ENCODE data around the gene VPS9D1.

VPS9D1 gene

DNA sequence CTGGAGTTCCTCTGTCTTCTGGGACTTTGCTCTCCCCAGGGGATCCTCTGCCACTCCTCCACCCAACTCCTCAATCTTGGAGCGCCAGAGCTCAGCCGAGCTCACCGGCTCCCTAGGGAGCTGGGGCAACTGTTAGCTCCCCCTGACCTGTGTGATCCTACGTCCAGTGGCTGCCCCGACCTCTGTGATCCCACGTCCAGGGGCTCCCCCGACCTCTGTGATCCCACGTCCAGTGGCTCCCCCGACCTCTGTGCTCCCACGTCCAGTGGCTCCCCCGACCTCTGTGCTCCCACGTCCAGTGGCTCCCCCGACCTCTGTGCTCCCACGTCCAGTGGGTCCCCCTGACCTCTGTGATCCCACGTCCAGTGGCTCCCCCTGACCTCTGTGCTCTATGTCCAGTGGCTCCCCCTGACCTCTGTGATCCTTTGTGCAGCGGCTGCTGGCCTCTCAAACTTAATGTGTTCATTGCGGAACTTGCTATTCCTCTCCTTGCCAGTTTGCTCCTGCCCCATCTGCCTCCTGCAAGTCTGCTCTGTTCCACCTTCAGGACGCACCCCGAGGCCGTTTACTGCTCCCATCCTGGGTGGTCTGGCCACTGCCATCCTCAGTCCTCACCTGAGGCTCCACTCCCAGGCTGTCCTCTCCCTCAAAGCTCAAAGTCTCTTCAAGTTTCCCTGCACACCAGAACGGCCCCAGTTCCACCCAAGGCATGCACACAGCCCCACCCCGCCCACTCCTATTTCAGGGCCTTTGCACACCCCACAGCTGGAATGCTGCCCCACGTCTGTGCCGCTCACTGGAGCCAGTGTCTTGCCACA, 2.8 kb downstream of the VPS9D1 start:
- no peak overlapping the region for H3K27ac ChIP-seq (ENCODE audit: low read length)
- no peaks in the 10 kb centered on the region for H3K36me3 ChIP-seq (ENCODE audit: control insufficient read depth in 1 of 2, insufficient read depth in 2 of 2, low read length in 2 of 2)
- H3K9me3 ChIP-seq (ENCODE audit: control insufficient read depth in 1 of 2, low read length in 2 of 2) = no peaks in the 10 kb centered on the region
- peaks cover 3 to 17% of the 10 kb centered on the region in 2 donors for H3K4me1 ChIP-seq (ENCODE audit: control insufficient read depth in 1 of 2, insufficient read depth in 2 of 2, low read length in 2 of 2)
- H3K27me3 ChIP-seq (ENCODE audit: low read depth, low read length) = no peaks in the 10 kb centered on the region
- no peak overlapping the region for H3K4me3 ChIP-seq (ENCODE audit: low read depth in 1 of 2, low read length in 2 of 2)

GRCh38 chr16:89716916-89717687, 3.6 kb downstream of the VPS9D1 start:
- no peaks in the 10 kb centered on the region for H3K27me3 ChIP-seq (ENCODE audit: low read depth, low read length)
- no peaks in the 10 kb centered on the region for H3K36me3 ChIP-seq (ENCODE audit: control insufficient read depth in 1 of 2, insufficient read depth in 2 of 2, low read length in 2 of 2)
- no peak overlapping the region for H3K27ac ChIP-seq (ENCODE audit: low read length)
- peaks cover 0 to 13% of the 10 kb centered on the region in 2 donors for H3K4me1 ChIP-seq (ENCODE audit: control insufficient read depth in 1 of 2, insufficient read depth in 2 of 2, low read length in 2 of 2)
- H3K9me3 ChIP-seq (ENCODE audit: control insufficient read depth in 1 of 2, low read length in 2 of 2) = no peaks in the 10 kb centered on the region
- no peak overlapping the region for H3K4me3 ChIP-seq (ENCODE audit: low read depth in 1 of 2, low read length in 2 of 2)

DNA sequence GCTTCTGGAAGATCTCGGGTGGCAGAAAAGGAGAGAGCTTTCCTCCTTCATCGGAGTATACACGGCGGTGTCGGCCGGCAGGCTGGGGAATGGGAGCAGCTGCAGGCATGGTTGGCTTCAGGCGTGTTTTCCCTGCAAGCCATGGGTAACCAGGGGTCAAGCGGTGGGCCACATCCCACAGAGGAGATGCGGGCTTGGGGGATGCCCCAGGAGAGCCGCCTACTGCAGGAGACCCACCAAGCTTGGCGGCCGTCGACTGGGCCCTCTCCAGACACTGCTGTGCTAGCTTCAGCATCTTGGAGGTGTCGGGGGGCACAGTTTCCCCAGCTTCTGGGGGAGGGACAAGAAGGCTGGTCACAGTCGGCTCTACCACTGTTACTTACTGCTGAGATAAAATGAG, 4.2 kb downstream of the VPS9D1 start:
- H3K4me1 ChIP-seq (ENCODE audit: control insufficient read depth in 1 of 2, insufficient read depth in 2 of 2, low read length in 2 of 2) = peaks cover 0 to 16% of the 10 kb centered on the region in 2 donors
- H3K4me3 ChIP-seq (ENCODE audit: low read depth in 1 of 2, low read length in 2 of 2) = no peak overlapping the region
- no peak overlapping the region for H3K27ac ChIP-seq (ENCODE audit: low read length)
- no peaks in the 10 kb centered on the region for H3K9me3 ChIP-seq (ENCODE audit: control insufficient read depth in 1 of 2, low read length in 2 of 2)
- no peaks in the 10 kb centered on the region for H3K27me3 ChIP-seq (ENCODE audit: low read depth, low read length)
- no peaks in the 10 kb centered on the region for H3K36me3 ChIP-seq (ENCODE audit: control insufficient read depth in 1 of 2, insufficient read depth in 2 of 2, low read length in 2 of 2)

DNA sequence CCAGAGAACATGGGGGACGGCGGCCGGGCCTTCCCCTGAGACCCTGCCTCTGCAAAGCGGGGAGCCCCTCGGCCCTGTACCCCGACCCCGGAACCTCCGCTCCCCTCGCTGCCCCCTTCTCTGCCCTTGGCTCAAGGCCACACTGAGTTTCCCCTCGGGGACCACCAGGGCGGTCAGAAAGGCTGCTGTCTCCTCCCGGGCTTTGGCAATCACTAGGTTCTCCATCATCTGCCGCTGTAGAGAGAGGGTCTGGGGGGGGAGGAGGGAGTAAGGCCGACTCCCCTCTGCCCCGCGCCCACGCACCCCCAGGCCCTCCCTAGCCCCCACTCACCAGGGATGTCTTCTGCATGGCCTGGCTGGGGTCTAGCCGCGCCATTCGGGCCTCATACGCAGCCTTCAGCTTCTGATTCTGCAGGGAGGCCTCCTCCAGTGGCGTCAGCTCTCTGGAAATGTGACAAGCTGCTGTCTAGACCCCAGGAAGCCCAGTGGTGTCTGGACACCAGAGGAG, 8.4 kb downstream of the VPS9D1 start:
- Histone ChIP-seq H3K36me3 (ENCODE audit: control insufficient read depth in 1 of 2, insufficient read depth in 2 of 2, low read length in 2 of 2) (peaks cover 0 to 7% of the 10 kb centered on the region in 2 donors), H3K27ac (ENCODE audit: low read length) (no peak overlapping the region), H3K4me3 (ENCODE audit: low read depth in 1 of 2, low read length in 2 of 2) (peak overlapping the region in 1 of 2 donors; percentile 19)

GRCh38 chr16:89711601-89712273, 9.0 kb downstream of the VPS9D1 start:
- Histone ChIP-seq H3K4me3 (ENCODE audit: low read depth in 1 of 2, low read length in 2 of 2) (peak overlapping the region in 1 of 2 donors; percentile 19), H3K9me3 (ENCODE audit: control insufficient read depth in 1 of 2, low read length in 2 of 2) (no peaks in the 10 kb centered on the region), H3K36me3 (ENCODE audit: control insufficient read depth in 1 of 2, insufficient read depth in 2 of 2, low read length in 2 of 2) (peaks cover 0 to 7% of the 10 kb centered on the region in 2 donors), H3K27me3 (ENCODE audit: low read depth, low read length) (no peaks in the 10 kb centered on the region), H3K4me1 (ENCODE audit: control insufficient read depth in 1 of 2, insufficient read depth in 2 of 2, low read length in 2 of 2) (peaks cover 0 to 9% of the 10 kb centered on the region in 2 donors), H3K27ac (ENCODE audit: low read length) (no peak overlapping the region)

More for the DNA sequence above, 8.4 kb downstream of the VPS9D1 start:
- Histone ChIP-seq H3K4me1 (ENCODE audit: control insufficient read depth in 1 of 2, insufficient read depth in 2 of 2, low read length in 2 of 2) (peaks cover 0 to 9% of the 10 kb centered on the region in 2 donors), H3K9me3 (ENCODE audit: control insufficient read depth in 1 of 2, low read length in 2 of 2) (no peaks in the 10 kb centered on the region), H3K27me3 (ENCODE audit: low read depth, low read length) (no peaks in the 10 kb centered on the region)

DNA sequence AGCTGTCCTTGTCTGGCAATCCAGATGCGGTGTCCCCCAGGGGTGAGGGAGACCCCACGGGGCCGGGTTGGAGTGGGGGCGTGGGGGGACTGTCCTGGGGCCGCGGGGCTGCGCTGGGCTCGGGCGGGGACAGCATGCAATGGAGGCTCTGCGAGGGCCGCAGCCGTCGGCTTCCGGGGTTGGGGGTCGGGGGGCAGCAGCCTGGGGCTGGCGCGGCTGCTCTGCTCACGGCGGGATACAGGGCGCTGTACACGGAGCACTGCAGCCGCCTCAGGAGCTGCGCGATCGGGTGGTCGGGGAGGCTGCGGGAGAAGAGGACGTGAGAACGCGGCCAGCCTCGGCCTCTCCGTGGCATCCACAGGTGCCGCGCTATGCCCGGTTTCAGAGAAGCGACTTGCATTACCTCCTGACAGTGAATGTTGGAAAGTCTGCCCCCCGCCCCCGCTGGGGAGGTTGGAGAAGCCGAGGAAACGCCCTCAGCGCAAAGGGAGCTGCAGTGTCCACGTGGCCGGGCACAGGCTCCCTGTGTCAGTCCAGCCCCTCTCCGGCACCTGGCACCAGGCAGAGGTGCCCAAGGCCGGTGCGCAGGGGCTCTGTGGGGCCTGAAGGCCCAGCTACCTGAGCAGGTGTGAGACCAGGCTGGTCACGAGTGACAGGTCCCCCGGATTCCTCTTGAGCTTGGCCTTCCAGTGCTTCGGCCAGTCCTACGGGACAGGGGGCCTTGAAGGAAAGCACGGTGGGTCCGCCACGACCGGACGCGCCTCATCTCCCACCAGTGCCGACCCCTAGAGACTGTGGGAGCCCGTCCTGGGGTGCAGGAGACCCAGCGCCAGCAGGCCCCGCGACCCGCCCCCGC, 9.8 kb downstream of the VPS9D1 start:
- Histone ChIP-seq H3K27me3 (ENCODE audit: low read depth, low read length) (no peaks in the 10 kb centered on the region), H3K27ac (ENCODE audit: low read length) (no peak overlapping the region), H3K4me1 (ENCODE audit: control insufficient read depth in 1 of 2, insufficient read depth in 2 of 2, low read length in 2 of 2) (peaks cover 0 to 9% of the 10 kb centered on the region in 2 donors), H3K36me3 (ENCODE audit: control insufficient read depth in 1 of 2, insufficient read depth in 2 of 2, low read length in 2 of 2) (peaks cover 0 to 7% of the 10 kb centered on the region in 2 donors), H3K4me3 (ENCODE audit: low read depth in 1 of 2, low read length in 2 of 2) (no peak overlapping the region), H3K9me3 (ENCODE audit: control insufficient read depth in 1 of 2, low read length in 2 of 2) (no peaks in the 10 kb centered on the region)

DNA sequence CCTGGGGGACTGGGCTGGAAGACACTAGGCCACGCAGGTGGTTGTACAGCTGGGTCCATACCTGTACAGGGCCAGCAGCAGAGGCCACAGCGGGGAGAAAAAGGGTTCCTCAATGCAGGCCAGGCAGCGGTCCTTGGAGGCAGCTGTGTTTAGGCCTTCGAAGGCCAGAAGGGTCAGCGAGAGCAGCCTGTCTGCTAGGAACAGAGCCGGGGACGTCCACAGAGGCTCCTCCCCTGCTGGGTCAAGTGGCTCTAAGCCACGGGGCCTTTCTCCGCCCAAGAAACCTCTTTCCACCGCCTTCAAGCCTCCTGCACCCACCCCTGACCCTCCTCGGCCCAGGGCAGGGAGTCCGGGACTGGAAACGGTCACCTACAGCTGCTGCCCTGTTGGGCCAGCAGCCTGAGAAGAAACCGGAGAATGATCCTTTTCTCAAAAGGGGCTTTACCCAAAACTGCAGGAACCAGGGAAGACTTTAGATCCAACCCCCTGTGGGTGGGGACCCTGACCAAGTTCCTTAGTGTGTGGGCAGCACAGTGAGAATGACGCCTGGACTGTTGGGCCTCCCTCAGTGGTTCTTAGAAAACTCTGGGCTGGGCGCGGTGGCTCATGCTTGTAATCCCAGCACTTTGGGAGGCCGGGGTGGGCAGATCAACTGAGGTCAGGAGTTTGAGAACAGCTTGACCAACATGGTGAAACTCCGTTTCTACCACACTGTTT, 10.8 kb downstream of the VPS9D1 start:
- no peaks in the 10 kb centered on the region for H3K9me3 ChIP-seq (ENCODE audit: control insufficient read depth in 1 of 2, low read length in 2 of 2)
- H3K27ac ChIP-seq (ENCODE audit: low read length) = no peak overlapping the region
- no peak overlapping the region for H3K4me3 ChIP-seq (ENCODE audit: low read depth in 1 of 2, low read length in 2 of 2)
- peaks cover 0 to 7% of the 10 kb centered on the region in 2 donors for H3K36me3 ChIP-seq (ENCODE audit: control insufficient read depth in 1 of 2, insufficient read depth in 2 of 2, low read length in 2 of 2)
- peaks cover 0 to 9% of the 10 kb centered on the region in 2 donors for H3K4me1 ChIP-seq (ENCODE audit: control insufficient read depth in 1 of 2, insufficient read depth in 2 of 2, low read length in 2 of 2)
- no peaks in the 10 kb centered on the region for H3K27me3 ChIP-seq (ENCODE audit: low read depth, low read length)

DNA sequence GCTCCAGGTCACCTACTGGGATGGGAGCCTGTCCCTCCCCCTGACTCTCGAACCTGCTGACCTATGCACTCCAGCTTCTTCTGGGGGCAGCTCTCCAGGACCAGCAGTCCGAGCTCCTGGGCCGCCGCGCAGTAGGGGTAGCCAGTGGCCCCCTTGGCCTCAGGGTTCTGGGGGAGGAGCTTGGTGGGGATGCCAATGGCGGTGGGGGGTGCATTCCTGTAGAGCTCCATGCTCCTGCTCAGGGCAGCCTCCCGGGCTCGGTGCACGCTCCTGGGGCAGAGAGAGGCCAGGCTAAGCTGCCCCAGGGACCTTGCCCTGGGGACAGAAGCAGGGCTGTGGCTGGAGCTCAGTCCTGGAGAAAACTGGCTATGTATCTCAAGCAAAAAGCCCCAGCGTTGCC, 11.5 kb downstream of the VPS9D1 start:
- Histone ChIP-seq H3K36me3 (ENCODE audit: control insufficient read depth in 1 of 2, insufficient read depth in 2 of 2, low read length in 2 of 2) (peaks cover 0 to 7% of the 10 kb centered on the region in 2 donors), H3K4me1 (ENCODE audit: control insufficient read depth in 1 of 2, insufficient read depth in 2 of 2, low read length in 2 of 2) (peaks cover 0 to 9% of the 10 kb centered on the region in 2 donors), H3K9me3 (ENCODE audit: control insufficient read depth in 1 of 2, low read length in 2 of 2) (no peaks in the 10 kb centered on the region), H3K27me3 (ENCODE audit: low read depth, low read length) (no peaks in the 10 kb centered on the region), H3K4me3 (ENCODE audit: low read depth in 1 of 2, low read length in 2 of 2) (no peak overlapping the region), H3K27ac (ENCODE audit: low read length) (no peak overlapping the region)

DNA sequence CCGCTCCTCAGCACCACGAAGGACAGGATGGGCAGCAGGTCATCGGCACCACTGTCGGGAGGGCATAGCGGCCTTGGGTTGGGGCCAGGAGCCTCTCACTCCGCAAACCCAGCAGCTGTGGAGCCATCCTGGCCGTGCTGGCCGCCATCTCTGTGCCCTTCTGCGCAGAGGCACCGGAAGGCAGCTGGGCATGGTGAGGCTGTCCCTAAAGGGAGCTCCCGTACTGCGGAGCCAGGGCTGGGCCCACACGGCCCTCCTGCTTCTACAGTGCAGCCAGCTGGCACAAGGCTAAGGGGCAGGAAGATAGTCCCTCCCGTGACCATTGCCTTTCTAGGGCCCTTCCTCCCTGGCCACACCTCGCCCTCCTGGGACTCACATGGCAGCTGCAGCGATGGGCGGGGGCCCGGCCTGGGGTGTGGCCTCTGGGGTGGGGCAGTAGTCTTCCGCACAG, 12.2 kb downstream of the VPS9D1 start:
- H3K36me3 ChIP-seq (ENCODE audit: control insufficient read depth in 1 of 2, insufficient read depth in 2 of 2, low read length in 2 of 2) = peaks cover 0 to 7% of the 10 kb centered on the region in 2 donors
- peaks cover 0 to 9% of the 10 kb centered on the region in 2 donors for H3K4me1 ChIP-seq (ENCODE audit: control insufficient read depth in 1 of 2, insufficient read depth in 2 of 2, low read length in 2 of 2)
- no peak overlapping the region for H3K4me3 ChIP-seq (ENCODE audit: low read depth in 1 of 2, low read length in 2 of 2)
- no peaks in the 10 kb centered on the region for H3K27me3 ChIP-seq (ENCODE audit: low read depth, low read length)
- H3K27ac ChIP-seq (ENCODE audit: low read length) = no peak overlapping the region
- no peaks in the 10 kb centered on the region for H3K9me3 ChIP-seq (ENCODE audit: control insufficient read depth in 1 of 2, low read length in 2 of 2)

DNA sequence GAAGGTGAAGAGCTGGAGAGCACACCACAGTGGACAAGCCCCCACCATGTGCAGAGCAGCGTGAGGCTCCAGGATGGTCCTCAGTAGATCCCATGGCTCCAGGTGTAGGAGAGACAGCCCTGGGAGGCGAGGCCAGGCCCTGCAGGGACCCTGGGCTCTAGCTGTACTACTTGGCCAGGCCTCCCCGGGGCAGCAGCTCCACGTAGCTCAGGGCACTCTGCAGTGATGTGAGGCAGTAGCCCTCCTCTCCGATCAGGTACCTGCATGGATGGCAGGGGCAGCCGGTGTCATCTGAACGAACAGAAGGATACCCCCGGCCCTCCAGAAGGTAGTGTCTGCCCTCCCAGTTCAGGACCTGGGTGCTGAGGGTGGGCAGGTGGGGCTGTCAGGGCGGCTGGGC, 13.0 kb downstream of the VPS9D1 start:
- Histone ChIP-seq H3K36me3 (ENCODE audit: control insufficient read depth in 1 of 2, insufficient read depth in 2 of 2, low read length in 2 of 2) (peaks cover 0 to 7% of the 10 kb centered on the region in 2 donors), H3K27ac (ENCODE audit: low read length) (no peak overlapping the region), H3K27me3 (ENCODE audit: low read depth, low read length) (no peaks in the 10 kb centered on the region), H3K4me1 (ENCODE audit: control insufficient read depth in 1 of 2, insufficient read depth in 2 of 2, low read length in 2 of 2) (peaks cover 0 to 9% of the 10 kb centered on the region in 2 donors), H3K4me3 (ENCODE audit: low read depth in 1 of 2, low read length in 2 of 2) (no peak overlapping the region), H3K9me3 (ENCODE audit: control insufficient read depth in 1 of 2, low read length in 2 of 2) (no peaks in the 10 kb centered on the region)

All from muscle layer of duodenum (tissue), 2 donors.